Ovary (tissue), 3 donors: ENCODE measurements around the gene TTC33.

Source experiments
- CTCF ChIP-seq, 3 donors: fragments of 450-650 bp in 2 of 3; fragments of 200-600 bp in 1 of 3; IDR thresholded peaks; one replicate each; pipeline versions ENCODE4 v1.5.1 to v1.8.0; 2016 to 2022; ENCODE audit warnings: antibody characterized with exemption in 3 of 3, mild to moderate bottlenecking in 1 of 3
- POLR2A ChIP-seq: fragments of 450-650 bp; IDR thresholded peaks from one replicate; pipeline ENCODE4 v1.6.1; 2017; ENCODE audit warnings: antibody characterized with exemption, mild to moderate bottlenecking, moderate library complexity
- donor health status: DM: no; HTN: no; CAD: no.

- TF ChIP-seq CTCF (IDR thresholded peaks at IDR 0.05): no peak
- no peak for TF ChIP-seq POLR2A
Observed at GRCh38 chr5:40555886-40556285, 199.9 kb downstream of the TTC33 start.
